H1 (cell line): ENCODE measurements around the gene RAD23B. TPM values are rescaled to one million over a fixed set of nuclear protein-coding genes. Genes with fewer than 3 reads are reported as not detected.

Source experiments
- BRCA1 ChIP-seq: IDR thresholded peaks from 2 replicates; pipeline ENCODE4 v1.6.1; 2012; ENCODE audit warnings: low read depth, low read length, improper control_type of control experiment
- JUN ChIP-seq: IDR thresholded peaks from 2 replicates; pipeline ENCODE4 v1.6.1; 2011; ENCODE audit warnings: low read depth, mild to moderate bottlenecking, improper control_type of control experiment, low read length
- KDM1A ChIP-seq: fragments of 200-600, 300-600 bp; sonication (generic); IDR thresholded peaks from 2 replicates; pipeline ENCODE4 v1.7.1; 2016; ENCODE audit warnings: mild to moderate bottlenecking, low read length, borderline replicate concordance
- KDM4A ChIP-seq: IDR thresholded peaks from one replicate; pipeline ENCODE4 v1.7.1; 2012; ENCODE audit warnings: low read depth, mild to moderate bottlenecking, moderate library complexity, low read length, inconsistent platforms; ENCODE audit not compliant: severe bottlenecking
- POU5F1 ChIP-seq: IDR thresholded peaks from 2 replicates; pipeline ENCODE4 v1.6.1; 2011; ENCODE audit warnings: low read depth, mild to moderate bottlenecking, low read length, moderate library complexity
- SIRT6 ChIP-seq: IDR thresholded peaks from one replicate; pipeline ENCODE4 v1.7.1; 2012; ENCODE audit warnings: low read length, inconsistent platforms
- SRF ChIP-seq: IDR thresholded peaks from 2 replicates; pipeline ENCODE4 v1.6.1; 2011; ENCODE audit warnings: mild to moderate bottlenecking, low read depth, low read length, moderate library complexity
- polyA plus RNA-seq, 7 experiments: library from polyadenylated mRNA; depleted of rRNA in 3 of 7; stranded (reverse) in 5 of 7; unstranded in 2 of 7; fragments of >200 nt in 5 of 7; fragments of 200-250 nt in 2 of 7; gene quantifications; 1 replicate in 5 of 7; 2 replicates in 1 of 7; 4 replicates in 1 of 7; pipeline versions ENCODE4 v1.2.1 to v1.2.3, GENCODE V29; 2011 to 2013; ENCODE audit warnings: missing spikeins in 2 of 7, mixed read lengths in 2 of 7
- total RNA-seq: library from RNA; stranded (reverse); fragmentation: NEBNext Ultra II Directional; extraction: Animal tissue kit (Norgen Biotek cat#: 25700); gene quantifications from 2 replicates; pipeline ENCODE4 v1.2.1, GENCODE V29; 2021

RAD23B gene
- total and polyA plus RNA-seq, 2 of the 8 experiments (the other 6 are each of a cell fraction or from before 2014, with no cell fraction given): 97.1 to 165 TPM

GRCh38 chr9:107306308-107306707 is 23.2 kb downstream of the RAD23B start (continued):
- TF ChIP-seq JUN (no peak), POU5F1 (no peak), KDM1A (no peak), KDM4A (no peak), BRCA1 (no peak), SRF (no peak), SIRT6 (no peak)
- TF ChIP-seq, all 59 proteins: peak for 0
